ENCODE measurements around the gene ROPN1. TPM values are rescaled to one million over a fixed set of nuclear protein-coding genes. Genes with fewer than 3 reads are reported as not detected.
"Not testable (repeated sequence)": the region's sequence is repeated elsewhere in the genome, so short reads cannot be mapped to it uniquely, and the experiment has no call there.

Gene ROPN1
- total RNA-seq = not detected in 2 replicates

GRCh38 chr3:123991730-123992588, at the start of gene ROPN1:
ROPN1 (minus strand) TSS chr3:123992124; CDS start chr3:123980481, 11,643 bp downstream.
- DNase-seq (ENCODE audit: low read depth); H3K4me3 ChIP-seq (ENCODE audit: low read depth, low read length); H3K36me3 ChIP-seq (ENCODE audit: control insufficient read depth, insufficient read depth, low read length): not testable (repeated sequence)
- peak; percentile 62 for FAIRE-seq
- peaks cover 13% of the 10 kb centered on the region for H3K27me3 ChIP-seq (ENCODE audit: control insufficient read depth, insufficient read depth, low read length)

GRCh38 chr3:124041553-124041952, 49.6 kb upstream of the ROPN1 start:
- TF ChIP-seq CTCF (IDR thresholded peaks at IDR 0.05; ENCODE audit: insufficient read depth, low read length, severe bottlenecking) = no peak
- FAIRE-seq (no peak), DNase-seq (ENCODE audit: low read depth) (no peak)
- Histone ChIP-seq H3K27me3 (ENCODE audit: control insufficient read depth, insufficient read depth, low read length) (peaks cover 6% of the 10 kb centered on the region), H3K36me3 (ENCODE audit: control insufficient read depth, insufficient read depth, low read length) (no peaks in the 10 kb centered on the region), H3K4me3 (ENCODE audit: low read depth, low read length) (no peak overlapping the region)

GRCh38 chr3:124037326-124037725, 45.4 kb upstream of the ROPN1 start:
- FAIRE-seq = no peak
- no peak for DNase-seq (ENCODE audit: low read depth)
- peaks cover 19% of the 10 kb centered on the region for H3K27me3 ChIP-seq (ENCODE audit: control insufficient read depth, insufficient read depth, low read length)
- TF ChIP-seq CTCF (IDR thresholded peaks at IDR 0.05; ENCODE audit: insufficient read depth, low read length, severe bottlenecking) = no peak
- H3K36me3 ChIP-seq (ENCODE audit: control insufficient read depth, insufficient read depth, low read length) = no peaks in the 10 kb centered on the region
- H3K4me3 ChIP-seq (ENCODE audit: low read depth, low read length) = no peak overlapping the region

- not testable (repeated sequence) for H3K36me3 ChIP-seq (ENCODE audit: control insufficient read depth, insufficient read depth, low read length); FAIRE-seq; DNase-seq (ENCODE audit: low read depth); H3K4me3 ChIP-seq (ENCODE audit: low read depth, low read length)
- H3K27me3 ChIP-seq (ENCODE audit: control insufficient read depth, insufficient read depth, low read length) = peaks cover 19% of the 10 kb centered on the region
Observed at GRCh38 chr3:124036214-124036613, 44.3 kb upstream of the ROPN1 start.

- DNase-seq (ENCODE audit: low read depth) = no peak
- Histone ChIP-seq H3K4me3 (ENCODE audit: low read depth, low read length) (no peak overlapping the region), H3K27me3 (ENCODE audit: control insufficient read depth, insufficient read depth, low read length) (peaks cover 19% of the 10 kb centered on the region), H3K36me3 (ENCODE audit: control insufficient read depth, insufficient read depth, low read length) (no peaks in the 10 kb centered on the region)
- TF ChIP-seq CTCF (IDR thresholded peaks at IDR 0.05; ENCODE audit: insufficient read depth, low read length, severe bottlenecking) = no peak
- FAIRE-seq = peak; percentile 66
Observed at GRCh38 chr3:124035463-124036121, 43.7 kb upstream of the ROPN1 start.

- DNase-seq (ENCODE audit: low read depth) (no peak), FAIRE-seq (no peak)
- no peak for TF ChIP-seq CTCF (IDR thresholded peaks at IDR 0.05; ENCODE audit: insufficient read depth, low read length, severe bottlenecking)
- no peak overlapping the region for H3K4me3 ChIP-seq (ENCODE audit: low read depth, low read length)
- H3K36me3 ChIP-seq (ENCODE audit: control insufficient read depth, insufficient read depth, low read length) = no peaks in the 10 kb centered on the region
- peaks cover 19% of the 10 kb centered on the region for H3K27me3 ChIP-seq (ENCODE audit: control insufficient read depth, insufficient read depth, low read length)
Observed at GRCh38 chr3:124034844-124035152, 42.9 kb upstream of the ROPN1 start.

Measured in bronchial epithelial cell (primary cell).